Sigmoid colon (tissue), 7 donors: ENCODE measurements around the gene LONP1. TPM values are rescaled to one million over a fixed set of nuclear protein-coding genes. Genes with fewer than 3 reads are reported as not detected.
A peak's percentile ranks its signal among the peaks of the same experiment; 100 is the strongest.
"Not testable (repeated sequence)": the region's sequence is repeated elsewhere in the genome, so short reads cannot be mapped to it uniquely, and the experiment has no call there.

Experiments
- DNase-seq: peaks from one replicate; pipeline ENCODE4 v3.0.0-alpha.2; 2019
- H3K27ac ChIP-seq, 4 donors: fragments of 200-600 bp; sonication (generic); one replicate each; pipeline ENCODE4 v1.5.1; 2016 to 2019; ENCODE audit warnings: mild to moderate bottlenecking in 1 of 4
- H3K27me3 ChIP-seq, 3 donors: fragments of 200-600 bp; sonication (generic); one replicate each; pipeline ENCODE4 v1.5.1; 2019; ENCODE audit warnings: mild to moderate bottlenecking in 1 of 3
- H3K36me3 ChIP-seq, 4 donors: fragments of 200-600 bp; sonication (generic); one replicate each; pipeline ENCODE4 v1.5.1; 2016 to 2019
- H3K4me1 ChIP-seq, 4 donors: fragments of 200-600 bp; sonication (generic); one replicate each; pipeline ENCODE4 v1.5.1; 2017 to 2019
- H3K4me3 ChIP-seq, 4 donors: fragments of 200-600 bp; sonication (generic); one replicate each; pipeline ENCODE4 v1.5.1; 2017 to 2019; ENCODE audit warnings: mild to moderate bottlenecking in 2 of 4, moderate library complexity in 1 of 4
- H3K9me3 ChIP-seq, 4 donors: fragments of 200-600 bp in 3 of 4; sonication (generic) in 3 of 4; one replicate each; pipeline versions ENCODE4 v1.5.1 to v1.6.1; 2013 to 2019
- EP300 ChIP-seq, 4 donors: sonication (generic); formaldehyde crosslinking; IDR thresholded peaks; one replicate each; pipeline ENCODE4 v1.6.1; 2017; ENCODE audit warnings: antibody characterized with exemption in 4 of 4
- POLR2A ChIP-seq, 2 donors: fragments of 450-650 bp; IDR thresholded peaks; one replicate each; pipeline ENCODE4 v1.6.1; 2016; ENCODE audit warnings: antibody characterized with exemption in 2 of 2, mild to moderate bottlenecking in 2 of 2, moderate library complexity in 2 of 2
- POLR2AphosphoS5 ChIP-seq, 4 donors: sonication (generic); formaldehyde crosslinking; IDR thresholded peaks; one replicate each; pipeline ENCODE4 v1.6.1; 2017; ENCODE audit warnings: antibody characterized with exemption in 4 of 4
- WGBS, 2 donors: extraction: QIAGEN DNeasy Blood & Tissue Kit; methylation state at CpG; one replicate each; pipeline ENCODE4 v1.1.7; 2013; 5-methylcytosine and 5-hydroxymethylcytosine counted together
- intact Hi-C: fragments of 100-400 bp; cut with DNase I; formaldehyde crosslinking; loops from one replicate; pipeline ENCODE4 v1.15.1; 2023
- polyA plus RNA-seq, 3 donors: library from polyadenylated mRNA; stranded (reverse); fragments of 200-250 nt; gene quantifications; one replicate each; pipeline ENCODE4 v1.2.3, GENCODE V29; 2013
- total RNA-seq, 4 donors: library from RNA; depleted of rRNA; stranded (reverse); fragments of >200 nt; gene quantifications; one replicate each; pipeline ENCODE4 v1.1.0, GENCODE V29; 2016
- TF ChIP-seq, protein P1 (sequence below), 4 experiments: fragments of 450-650 bp in 3 of 4; fragments of 200-600 bp in 1 of 4; IDR thresholded peaks; one replicate each; pipeline ENCODE4 v1.5.1; 2016 to 2019; ENCODE audit warnings: antibody characterized with exemption in 4 of 4, mild to moderate bottlenecking in 3 of 4, moderate library complexity in 2 of 4
- donor health status: healthy with polysubstance abuse.
- donor health status: Bipolar disorder and iron deficiency.
- donor health status: healthy.

The LONP1 gene
- total and polyA plus RNA-seq, 7 donors = 24.0 to 62.6 (median 31.1) TPM

- 83 to 85% methylated on average over 19 of the region's 19 CpGs for WGBS, 2 donors
- TF ChIP-seq EP300 (IDR thresholded peaks at IDR 0.05) (no peak), POLR2A (IDR thresholded peaks at IDR 0.05) (no peak), POLR2AphosphoS5 (IDR thresholded peaks at IDR 0.05) (no peak)
- TF ChIP-seq, protein P1, sequence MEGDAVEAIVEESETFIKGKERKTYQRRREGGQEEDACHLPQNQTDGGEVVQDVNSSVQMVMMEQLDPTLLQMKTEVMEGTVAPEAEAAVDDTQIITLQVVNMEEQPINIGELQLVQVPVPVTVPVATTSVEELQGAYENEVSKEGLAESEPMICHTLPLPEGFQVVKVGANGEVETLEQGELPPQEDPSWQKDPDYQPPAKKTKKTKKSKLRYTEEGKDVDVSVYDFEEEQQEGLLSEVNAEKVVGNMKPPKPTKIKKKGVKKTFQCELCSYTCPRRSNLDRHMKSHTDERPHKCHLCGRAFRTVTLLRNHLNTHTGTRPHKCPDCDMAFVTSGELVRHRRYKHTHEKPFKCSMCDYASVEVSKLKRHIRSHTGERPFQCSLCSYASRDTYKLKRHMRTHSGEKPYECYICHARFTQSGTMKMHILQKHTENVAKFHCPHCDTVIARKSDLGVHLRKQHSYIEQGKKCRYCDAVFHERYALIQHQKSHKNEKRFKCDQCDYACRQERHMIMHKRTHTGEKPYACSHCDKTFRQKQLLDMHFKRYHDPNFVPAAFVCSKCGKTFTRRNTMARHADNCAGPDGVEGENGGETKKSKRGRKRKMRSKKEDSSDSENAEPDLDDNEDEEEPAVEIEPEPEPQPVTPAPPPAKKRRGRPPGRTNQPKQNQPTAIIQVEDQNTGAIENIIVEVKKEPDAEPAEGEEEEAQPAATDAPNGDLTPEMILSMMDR (IDR thresholded peaks at IDR 0.05) = no peak
Observed at GRCh38 chr19:5742051-5742450, 22.1 kb upstream of the LONP1 start.

GRCh38 chr19:5738423-5738822 lies 18.5 kb upstream of the LONP1 start:
- intact Hi-C loops = no loop called here
- TF ChIP-seq POLR2AphosphoS5 (IDR thresholded peaks at IDR 0.05) (no peak), POLR2A (IDR thresholded peaks at IDR 0.05) (no peak), EP300 (IDR thresholded peaks at IDR 0.05) (no peak)
- TF ChIP-seq, protein P1 (IDR thresholded peaks at IDR 0.05) = no peak
- no peak overlapping the region for H3K4me3 ChIP-seq
- DNase-seq = no peak
- WGBS, 2 donors = 62 to 80% methylated on average over 8 of the region's 8 CpGs
- H3K27me3 ChIP-seq = no peaks in the 10 kb centered on the region
- no peaks in the 10 kb centered on the region for H3K4me1 ChIP-seq
- H3K36me3 ChIP-seq = no peaks in the 10 kb centered on the region
- H3K9me3 ChIP-seq = no peaks in the 10 kb centered on the region
- H3K27ac ChIP-seq = no peak overlapping the region

More at GRCh38 chr19:5742051-5742450, 22.1 kb upstream of the LONP1 start:
- H3K4me1 ChIP-seq = no peaks in the 10 kb centered on the region
- intact Hi-C loops = no loop called here
- DNase-seq = no peak
- no peak overlapping the region for H3K27ac ChIP-seq
- H3K9me3 ChIP-seq = no peaks in the 10 kb centered on the region
- peaks cover 0 to 5% (median 0%) of the 10 kb centered on the region in 3 donors for H3K27me3 ChIP-seq
- no peaks in the 10 kb centered on the region for H3K36me3 ChIP-seq
- no peak overlapping the region for H3K4me3 ChIP-seq

GRCh38 chr19:5733172-5733571 lies 13.2 kb upstream of the LONP1 start:
- H3K27ac ChIP-seq, H3K4me1 ChIP-seq, H3K27me3 ChIP-seq, H3K4me3 ChIP-seq, H3K36me3 ChIP-seq, H3K9me3 ChIP-seq, intact Hi-C loops, DNase-seq: not testable (repeated sequence)
- WGBS, 2 donors = 86 to 89% methylated on average over 2 of the region's 2 CpGs

DNA sequence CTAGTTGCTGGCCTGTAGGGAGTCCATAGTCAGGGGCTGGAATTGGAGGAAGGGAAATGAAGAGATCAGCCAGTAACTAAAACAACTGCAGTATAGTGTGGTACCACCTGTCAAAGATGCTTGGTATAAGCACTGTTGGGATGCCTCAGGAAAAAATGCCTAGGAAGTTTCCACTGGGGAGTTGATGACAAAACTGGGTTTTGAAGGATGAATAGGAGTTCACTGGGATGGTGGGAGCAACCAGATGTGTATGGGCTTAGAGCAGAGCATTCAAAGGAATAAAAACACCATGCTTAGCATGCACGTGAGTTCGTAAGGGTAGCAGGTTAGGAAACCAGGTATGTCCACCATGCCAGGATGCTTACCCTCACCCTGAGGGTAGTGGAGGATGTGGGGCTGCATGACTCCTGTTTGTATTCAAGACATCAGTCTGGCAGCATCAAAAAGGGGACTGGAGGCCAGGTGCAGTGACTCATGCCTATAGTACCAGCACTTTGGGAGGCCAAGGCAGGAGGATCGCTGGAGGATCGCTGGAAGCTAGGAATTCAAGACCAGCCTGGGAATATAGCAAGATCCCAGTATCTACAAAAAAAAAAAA lies 7.6 kb upstream of the LONP1 start:
- Histone ChIP-seq H3K4me3 (no peak overlapping the region), H3K27ac (no peak overlapping the region), H3K4me1 (no peaks in the 10 kb centered on the region), H3K27me3 (no peaks in the 10 kb centered on the region), H3K36me3 (no peaks in the 10 kb centered on the region), H3K9me3 (peaks cover 0 to 9% (median 3%) of the 10 kb centered on the region in 4 donors)
- TF ChIP-seq, protein P1 (IDR thresholded peaks at IDR 0.05) = no peak
- TF ChIP-seq POLR2A (IDR thresholded peaks at IDR 0.05) = no peak
- TF ChIP-seq EP300 (IDR thresholded peaks at IDR 0.05) = no peak
- no peak for TF ChIP-seq POLR2AphosphoS5 (IDR thresholded peaks at IDR 0.05)
- DNase-seq = no peak
- intact Hi-C loops = no loop called here
- WGBS, 2 donors = 94 to 95% methylated on average over 4 of the region's 4 CpGs

GRCh38 chr19:5719274-5719960 lies 529 bp downstream of the LONP1 start:
- Histone ChIP-seq H3K9me3 (no peaks in the 10 kb centered on the region), H3K27ac (peak overlapping the region; percentile 89 to 97 (median 97)), H3K36me3 (peaks cover 0 to 8% (median 0%) of the 10 kb centered on the region in 4 donors), H3K4me1 (peaks cover 0 to 30% (median 26%) of the 10 kb centered on the region in 4 donors), H3K27me3 (no peaks in the 10 kb centered on the region), H3K4me3 (peak overlapping the region; percentile 70 to 94 (median 92))
- 1% methylated on average over 58 of the region's 58 CpGs for whole genome bisulfite sequencing, 2 donors
- DNase-seq = no peak
- no peak for TF ChIP-seq POLR2A (IDR thresholded peaks at IDR 0.05)
- TF ChIP-seq POLR2AphosphoS5 (IDR thresholded peaks at IDR 0.05) = no peak
- TF ChIP-seq, protein P1 (IDR thresholded peaks at IDR 0.05) = no peak
- TF ChIP-seq EP300 (IDR thresholded peaks at IDR 0.05) = no peak
- intact Hi-C loops = no loop called here
